ENCODE results near the gene NRP2. TPM values are rescaled to one million over a fixed set of nuclear protein-coding genes. Genes with fewer than 3 reads are reported as not detected.
A peak's percentile ranks its signal among the peaks of the same experiment; 100 is the strongest.

The NRP2 gene
- total RNA-seq, 1 experiment from 2014 or later: 18.3 TPM

- H3K4me3 ChIP-seq (ENCODE audit: low read length): no peak overlapping the region
- intact Hi-C loops (cut with micrococcal nuclease): no loop called here
- peaks cover 18% of the 10 kb centered on the region for H3K4me1 ChIP-seq (ENCODE audit: insufficient read depth, low read length)
- H4K20me1 ChIP-seq (ENCODE audit: low read length): no peaks in the 10 kb centered on the region
- H3K27ac ChIP-seq (ENCODE audit: low read length): no peak overlapping the region
- H3K9ac ChIP-seq (ENCODE audit: low read length): no peak overlapping the region
- ATAC-seq: no peak
- peaks cover 4% of the 10 kb centered on the region for H3F3A ChIP-seq (ENCODE audit: low read length, unreplicated experiment)
- H3K9me2 ChIP-seq (replicated peaks; ENCODE audit: low read length): no peaks in the 10 kb centered on the region
- H3K4me2 ChIP-seq (ENCODE audit: low read length): no peak overlapping the region
- DNase-seq: no peak
- no peaks in the 10 kb centered on the region for H3K36me3 ChIP-seq (ENCODE audit: low read depth, low read length)
- no peaks in the 10 kb centered on the region for H3K9me3 ChIP-seq (ENCODE audit: low read length)
- H2AFZ ChIP-seq (ENCODE audit: low read length): no peak overlapping the region
- TF ChIP-seq EZH2 (IDR thresholded peaks at IDR 0.05; ENCODE audit: low read length, unreplicated experiment) (no peak), CTCF (conservative IDR thresholded peaks at IDR 0.05; ENCODE audit: low read depth, low read length) (no peak)
- H3K27me3 ChIP-seq (ENCODE audit: low read length): no peaks in the 10 kb centered on the region
- no peaks in the 10 kb centered on the region for H3K79me2 ChIP-seq (ENCODE audit: low read length)
- ChIA-PET POLR2A (ENCODE audit: unreplicated experiment) (no interaction called here), CTCF (interaction anchor here (0.6 kb wide), 1 partner anchor 9 kb away, joined by 4 read pairs; no protein-coding TSS in a partner anchor)
- BruUV-seq (replicated peaks): no TSS peak
These were observed 88.3 kb downstream of the NRP2 start for GRCh38 chr2:205770577-205770976.

DNA sequence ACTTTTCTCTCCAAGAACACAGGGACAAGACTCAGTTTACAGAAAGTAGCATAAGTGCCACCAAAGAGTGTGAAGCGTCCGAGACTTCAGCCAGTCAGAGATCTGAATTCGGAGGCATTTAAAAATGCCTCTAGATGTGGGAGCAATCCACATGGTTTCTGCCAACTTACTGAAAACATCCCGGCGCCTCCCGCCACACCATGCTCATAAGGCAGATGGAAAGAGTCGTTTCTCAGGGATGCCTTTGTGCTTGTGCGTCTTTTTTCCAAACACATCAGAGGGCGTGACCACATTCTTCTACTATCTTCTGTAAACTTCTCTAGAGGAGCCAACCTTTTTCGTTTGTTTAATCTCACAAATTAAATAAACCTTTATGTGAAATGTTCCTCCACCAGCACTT lies 88.7 kb downstream of the NRP2 start:
- H3K9me3 ChIP-seq (ENCODE audit: low read length): no peaks in the 10 kb centered on the region
- intact Hi-C loops (cut with micrococcal nuclease): no loop called here

DNA sequence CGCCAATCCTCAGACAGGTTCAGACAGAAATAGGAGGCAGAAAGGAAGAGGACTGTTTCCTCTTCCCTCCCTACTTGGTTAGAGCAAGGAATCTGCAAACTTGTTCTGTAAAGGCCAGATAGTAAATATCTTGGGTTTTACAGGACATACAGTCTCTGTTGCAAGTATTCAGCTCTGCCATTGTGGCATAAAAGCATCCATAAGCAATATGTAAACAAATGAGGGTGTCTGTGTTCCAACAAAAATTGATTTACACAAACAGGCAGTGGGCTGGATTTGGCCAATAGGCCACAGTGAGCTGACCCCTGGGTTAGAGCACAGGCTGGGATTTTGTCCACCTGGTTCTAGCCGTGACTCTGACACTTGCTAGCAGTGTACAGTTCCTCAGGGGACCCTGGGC lies 89.4 kb downstream of the NRP2 start:
- Histone ChIP-seq H3F3A (ENCODE audit: low read length, unreplicated experiment) (peaks cover 4% of the 10 kb centered on the region), H3K4me1 (ENCODE audit: insufficient read depth, low read length) (peaks cover 18% of the 10 kb centered on the region), H3K4me2 (ENCODE audit: low read length) (no peak overlapping the region), H3K36me3 (ENCODE audit: low read depth, low read length) (no peaks in the 10 kb centered on the region), H3K9me2 (replicated peaks; ENCODE audit: low read length) (no peaks in the 10 kb centered on the region), H3K9ac (ENCODE audit: low read length) (no peak overlapping the region), H3K9me3 (ENCODE audit: low read length) (no peaks in the 10 kb centered on the region), H2AFZ (ENCODE audit: low read length) (no peak overlapping the region), H3K4me3 (ENCODE audit: low read length) (no peak overlapping the region), H4K20me1 (ENCODE audit: low read length) (no peaks in the 10 kb centered on the region), H3K79me2 (ENCODE audit: low read length) (no peaks in the 10 kb centered on the region), H3K27me3 (ENCODE audit: low read length) (no peaks in the 10 kb centered on the region), H3K27ac (ENCODE audit: low read length) (no peak overlapping the region)
- no peak for DNase-seq
- CTCF ChIA-PET: no interaction called here
- BruUV-seq (replicated peaks): no TSS peak
- no peak for TF ChIP-seq CTCF (conservative IDR thresholded peaks at IDR 0.05; ENCODE audit: low read depth, low read length)
- TF ChIP-seq EZH2phosphoT487 (IDR thresholded peaks at IDR 0.05; ENCODE audit: borderline replicate concordance, low read length): no peak
- intact Hi-C loops (cut with micrococcal nuclease): no loop called here
- no peak for ATAC-seq
- POLR2A ChIA-PET (ENCODE audit: unreplicated experiment): no interaction called here

More for the DNA sequence above, 88.7 kb downstream of the NRP2 start:
- Histone ChIP-seq H3K79me2 (ENCODE audit: low read length) (no peaks in the 10 kb centered on the region), H3K27me3 (ENCODE audit: low read length) (no peaks in the 10 kb centered on the region), H3K4me2 (ENCODE audit: low read length) (no peak overlapping the region), H3K4me1 (ENCODE audit: insufficient read depth, low read length) (peaks cover 18% of the 10 kb centered on the region), H3K9ac (ENCODE audit: low read length) (no peak overlapping the region), H2AFZ (ENCODE audit: low read length) (no peak overlapping the region), H3F3A (ENCODE audit: low read length, unreplicated experiment) (peaks cover 4% of the 10 kb centered on the region), H3K36me3 (ENCODE audit: low read depth, low read length) (no peaks in the 10 kb centered on the region), H4K20me1 (ENCODE audit: low read length) (no peaks in the 10 kb centered on the region), H3K27ac (ENCODE audit: low read length) (no peak overlapping the region), H3K9me2 (replicated peaks; ENCODE audit: low read length) (no peaks in the 10 kb centered on the region), H3K4me3 (ENCODE audit: low read length) (no peak overlapping the region)
- no peak for TF ChIP-seq EZH2 (IDR thresholded peaks at IDR 0.05; ENCODE audit: low read length, unreplicated experiment)
- no peak for TF ChIP-seq CTCF (conservative IDR thresholded peaks at IDR 0.05; ENCODE audit: low read depth, low read length)
- no peak for TF ChIP-seq EZH2phosphoT487 (IDR thresholded peaks at IDR 0.05; ENCODE audit: borderline replicate concordance, low read length)
- peak; percentile 10 for DNase-seq
- ChIA-PET CTCF (no interaction called here), POLR2A (ENCODE audit: unreplicated experiment) (no interaction called here)
- no peak for ATAC-seq
- BruUV-seq (replicated peaks): no TSS peak
